Hepatocyte (in vitro differentiated cells): ENCODE results near the gene PCYOX1L. TPM values are rescaled to one million over a fixed set of nuclear protein-coding genes. Genes with fewer than 3 reads are reported as not detected.

ENCODE experiments used
- DNase-seq: peaks from one replicate; pipeline ENCODE4 v3.0.0-alpha.2; 2016; ENCODE audit warnings: low spot score
- H2AFZ ChIP-seq: fragments of 200-600 bp; sonication (generic); 2 replicates; pipeline ENCODE4 v1.6.0; 2016; ENCODE audit warnings: antibody characterized with exemption, mild to moderate bottlenecking
- H3K27ac ChIP-seq: fragments of 200-600 bp; sonication (generic); 2 replicates; pipeline ENCODE4 v1.5.1; 2016; ENCODE audit warnings: mild to moderate bottlenecking
- H3K27me3 ChIP-seq: fragments of 200-600 bp; sonication (generic); 2 replicates; pipeline ENCODE4 v1.6.1; 2016
- H3K36me3 ChIP-seq: fragments of 200-600 bp; sonication (generic); replicated peaks from 2 replicates; pipeline ENCODE4 v1.5.1; 2016; ENCODE audit warnings: low read depth; ENCODE audit not compliant: insufficient read depth
- H3K4me1 ChIP-seq: fragments of 200-600 bp; sonication (generic); 2 replicates; pipeline ENCODE4 v1.5.1; 2016; ENCODE audit warnings: mild to moderate bottlenecking, moderate library complexity; ENCODE audit not compliant: insufficient read depth
- H3K4me2 ChIP-seq: fragments of 200-600 bp; sonication (generic); 2 replicates; pipeline ENCODE4 v1.6.0; 2016
- H3K4me3 ChIP-seq: fragments of 200-600 bp; sonication (generic); 2 replicates; pipeline ENCODE4 v1.5.1; 2016; ENCODE audit warnings: mild to moderate bottlenecking
- H3K79me2 ChIP-seq: fragments of 200-600 bp; sonication (generic); 2 replicates; pipeline ENCODE4 v1.6.0; 2017; ENCODE audit warnings: mild to moderate bottlenecking
- H3K9me2 ChIP-seq: fragments of 200-600 bp; sonication (generic); replicated peaks from 2 replicates; pipeline ENCODE4 v1.6.0; 2017; ENCODE audit warnings: mild to moderate bottlenecking; ENCODE audit not compliant: insufficient read depth
- H3K9me3 ChIP-seq: fragments of 200-600 bp; sonication (generic); 2 replicates; pipeline ENCODE4 v1.5.1; 2016; ENCODE audit warnings: low read depth, mild to moderate bottlenecking
- H4K20me1 ChIP-seq: fragments of 200-600 bp; sonication (generic); 2 replicates; pipeline ENCODE4 v1.6.0; 2016; ENCODE audit warnings: mild to moderate bottlenecking; ENCODE audit not compliant: insufficient read depth, poor library complexity, severe bottlenecking
- CTCF ChIP-seq: fragments of 200-600 bp; sonication (generic); IDR thresholded peaks from 2 replicates; pipeline ENCODE4 v1.5.1; 2016; ENCODE audit warnings: antibody characterized with exemption, mild to moderate bottlenecking; ENCODE audit not compliant: poor library complexity
- EZH2 ChIP-seq: fragments of 200-600 bp; sonication (generic); IDR thresholded peaks from 2 replicates; pipeline ENCODE4 v1.6.1; 2016; ENCODE audit warnings: antibody characterized with exemption, mild to moderate bottlenecking, borderline replicate concordance
- EZH2phosphoT487 ChIP-seq: fragments of 200-600 bp; sonication (generic); IDR thresholded peaks from one replicate; pipeline ENCODE4 v1.6.1; 2018; ENCODE audit warnings: antibody characterized with exemption, mild to moderate bottlenecking, low read depth, moderate library complexity; ENCODE audit not compliant: unreplicated experiment, severe bottlenecking
- WGBS: methylation state at CpG from one replicate; pipeline ENCODE4 v1.1.6; 2016; ENCODE audit warnings: low lambda C conversion rate; ENCODE audit errors: missing lambda C conversion rate; 5-methylcytosine and 5-hydroxymethylcytosine counted together
- polyA plus RNA-seq: library from polyadenylated mRNA; unstranded; fragments of >200 nt; fragmentation: Nextera tagmentation; extraction: Ambion mirVana; gene quantifications from 2 replicates; pipeline ENCODE4 v1.2.1, GENCODE V29; 2016
- total RNA-seq: library from RNA; depleted of rRNA; stranded (reverse); fragments of >200 nt; gene quantifications from 2 replicates; pipeline ENCODE4 v1.2.3, GENCODE V29; 2014

The PCYOX1L gene
- total and polyA plus RNA-seq, 2 experiments from 2014 or later: 9.1 to 14.4 TPM

- H3K27me3 ChIP-seq: no peaks in the 10 kb centered on the region
- no peaks in the 10 kb centered on the region for H3K36me3 ChIP-seq
- no peaks in the 10 kb centered on the region for H3K9me3 ChIP-seq
- peaks cover 10% of the 10 kb centered on the region for H3K79me2 ChIP-seq
- WGBS: 96% methylated on average over 2 of the region's 2 CpGs
- H4K20me1 ChIP-seq: no peaks in the 10 kb centered on the region
- H3K9me2 ChIP-seq: no peaks in the 10 kb centered on the region
- no peak overlapping the region for H2AFZ ChIP-seq
- no peak overlapping the region for H3K27ac ChIP-seq
- peaks cover 3% of the 10 kb centered on the region for H3K4me1 ChIP-seq
- TF ChIP-seq EZH2 (no peak), EZH2phosphoT487 (no peak), CTCF (no peak)
- no peak overlapping the region for H3K4me3 ChIP-seq
- no peak for DNase-seq
- H3K4me2 ChIP-seq: no peak overlapping the region
Observed at GRCh38 chr5:149353911-149354310, 3.9 kb upstream of the PCYOX1L start.

DNA sequence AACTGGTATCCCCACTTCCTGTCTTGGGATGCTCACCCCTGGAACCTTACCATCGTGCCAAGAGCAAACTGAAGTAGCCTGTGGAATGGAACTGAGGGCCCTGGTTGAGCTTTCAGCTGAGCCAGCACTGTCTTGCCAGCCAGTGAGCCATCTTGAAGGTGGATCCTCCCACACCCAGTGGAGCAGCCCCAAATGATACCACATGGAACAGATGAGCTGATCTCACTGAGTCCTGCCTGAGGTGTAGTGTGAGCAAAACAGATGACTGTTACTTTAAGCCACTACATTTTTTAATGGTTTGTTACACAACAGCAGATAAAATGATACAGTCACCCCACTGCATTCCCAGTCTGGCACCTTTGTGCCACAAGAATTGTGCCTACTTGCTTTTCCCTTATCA, 2.2 kb upstream of the PCYOX1L start:
- H3K4me2 ChIP-seq: no peak overlapping the region
- WGBS: 100% methylated on average over 1 of the region's 1 CpG
- DNase-seq: no peak

GRCh38 chr5:149356391-149356790, 1.5 kb upstream of the PCYOX1L start:
- H3K9me2 ChIP-seq: no peaks in the 10 kb centered on the region
- H4K20me1 ChIP-seq: no peaks in the 10 kb centered on the region
- peaks cover 3% of the 10 kb centered on the region for H3K4me1 ChIP-seq
- peaks cover 5% of the 10 kb centered on the region for H3K79me2 ChIP-seq
- DNase-seq: no peak
- no peak overlapping the region for H3K4me2 ChIP-seq
- no peak overlapping the region for H2AFZ ChIP-seq
- WGBS: 98% methylated on average over 8 of the region's 8 CpGs
- no peak overlapping the region for H3K27ac ChIP-seq
- H3K9me3 ChIP-seq: no peaks in the 10 kb centered on the region
- no peak for TF ChIP-seq CTCF
- TF ChIP-seq EZH2phosphoT487: no peak
- TF ChIP-seq EZH2: no peak
- no peaks in the 10 kb centered on the region for H3K36me3 ChIP-seq
- no peak overlapping the region for H3K4me3 ChIP-seq
- no peaks in the 10 kb centered on the region for H3K27me3 ChIP-seq

More for the DNA sequence above, 2.2 kb upstream of the PCYOX1L start:
- TF ChIP-seq CTCF (no peak), EZH2 (no peak), EZH2phosphoT487 (no peak)
- Histone ChIP-seq H3K27me3 (no peaks in the 10 kb centered on the region), H4K20me1 (no peaks in the 10 kb centered on the region), H3K9me3 (no peaks in the 10 kb centered on the region), H3K79me2 (peaks cover 5% of the 10 kb centered on the region), H3K9me2 (no peaks in the 10 kb centered on the region), H2AFZ (no peak overlapping the region), H3K4me3 (no peak overlapping the region), H3K27ac (no peak overlapping the region), H3K4me1 (peaks cover 3% of the 10 kb centered on the region), H3K36me3 (no peaks in the 10 kb centered on the region)

DNA sequence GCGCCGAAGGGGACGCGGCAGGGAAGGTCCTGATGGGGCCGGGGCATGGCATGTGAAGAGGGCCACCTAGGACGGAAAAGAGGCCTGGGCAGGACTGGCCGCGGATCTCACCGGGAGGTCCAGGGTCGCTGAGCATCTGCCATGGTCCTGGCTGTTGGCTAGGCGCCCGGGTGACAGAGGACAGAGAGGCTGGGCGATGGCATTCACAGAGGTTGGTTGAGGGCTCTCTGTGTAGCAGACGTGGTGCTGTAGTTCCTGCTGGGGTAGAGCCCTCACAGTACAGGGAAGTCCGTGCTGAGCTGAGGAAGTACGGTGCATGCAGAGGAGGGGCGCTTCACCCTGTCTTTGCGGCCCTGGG, 427 bp downstream of the PCYOX1L start:
- 5% methylated on average over 18 of the region's 18 CpGs for WGBS

More for the DNA sequence above, 427 bp downstream of the PCYOX1L start:
- Histone ChIP-seq H3K27ac (no peak overlapping the region), H3K4me1 (peaks cover 3% of the 10 kb centered on the region), H3K79me2 (no peaks in the 10 kb centered on the region), H2AFZ (peak overlapping the region; percentile 89), H4K20me1 (no peaks in the 10 kb centered on the region), H3K27me3 (no peaks in the 10 kb centered on the region), H3K9me2 (no peaks in the 10 kb centered on the region), H3K9me3 (no peaks in the 10 kb centered on the region), H3K4me3 (peak overlapping the region; percentile 74), H3K36me3 (no peaks in the 10 kb centered on the region), H3K4me2 (peak overlapping the region; percentile 97)
- peak; percentile 25 for DNase-seq
- no peak for TF ChIP-seq EZH2
- TF ChIP-seq CTCF: no peak
- TF ChIP-seq EZH2phosphoT487: no peak
